GM19099 (cell line): Measurements from ENCODE around the gene VAV3.

Experiments
- POLR2A ChIP-seq: IDR thresholded peaks from 3 replicates; pipeline ENCODE4 v1.6.1; 2011; ENCODE audit warnings: low read depth; ENCODE audit not compliant: insufficient read length; ENCODE audit errors: extremely low read depth

VAV3 gene

GRCh38 chr1:107810291-107810951 lies 154.6 kb downstream of the VAV3 start:
- TF ChIP-seq POLR2A: no peak

GRCh38 chr1:107807855-107808254 lies 157.1 kb downstream of the VAV3 start:
- TF ChIP-seq POLR2A: no peak

- TF ChIP-seq POLR2A: no peak
Observed at GRCh38 chr1:107807405-107807804, 157.6 kb downstream of the VAV3 start.

GRCh38 chr1:107806902-107807301 lies 158.1 kb downstream of the VAV3 start:
- TF ChIP-seq POLR2A: no peak

GRCh38 chr1:107804741-107805140 lies 160.2 kb downstream of the VAV3 start:
- no peak for TF ChIP-seq POLR2A

GRCh38 chr1:107804134-107804533 lies 160.8 kb downstream of the VAV3 start:
- no peak for TF ChIP-seq POLR2A

GRCh38 chr1:107803579-107803978 lies 161.4 kb downstream of the VAV3 start:
- no peak for TF ChIP-seq POLR2A

- no peak for TF ChIP-seq POLR2A
Observed at GRCh38 chr1:107802654-107803053, 162.3 kb downstream of the VAV3 start.

- no peak for TF ChIP-seq POLR2A
Observed at GRCh38 chr1:107795994-107796393, 169.0 kb downstream of the VAV3 start.

- TF ChIP-seq POLR2A: no peak
Observed at GRCh38 chr1:107795441-107795840, 169.5 kb downstream of the VAV3 start.

GRCh38 chr1:107794571-107794970 lies 170.4 kb downstream of the VAV3 start:
- no peak for TF ChIP-seq POLR2A

GRCh38 chr1:107793896-107794453 lies 171.0 kb downstream of the VAV3 start:
- no peak for TF ChIP-seq POLR2A

- no peak for TF ChIP-seq POLR2A
Observed at GRCh38 chr1:107791348-107791747, 173.6 kb downstream of the VAV3 start.

- no peak for TF ChIP-seq POLR2A
Observed at GRCh38 chr1:107789817-107790524, 175.0 kb downstream of the VAV3 start.

GRCh38 chr1:107788206-107789202 lies 176.5 kb downstream of the VAV3 start:
- TF ChIP-seq POLR2A: no peak

- TF ChIP-seq POLR2A: no peak
Observed at GRCh38 chr1:107787299-107787698, 177.7 kb downstream of the VAV3 start.
